ENCODE results near the gene C9orf72. TPM values are rescaled to one million over a fixed set of nuclear protein-coding genes. Genes with fewer than 3 reads are reported as not detected.

C9orf72 gene
- total RNA-seq, 2 donors from 2014 or later = 19.4 to 25.6 TPM

DNA sequence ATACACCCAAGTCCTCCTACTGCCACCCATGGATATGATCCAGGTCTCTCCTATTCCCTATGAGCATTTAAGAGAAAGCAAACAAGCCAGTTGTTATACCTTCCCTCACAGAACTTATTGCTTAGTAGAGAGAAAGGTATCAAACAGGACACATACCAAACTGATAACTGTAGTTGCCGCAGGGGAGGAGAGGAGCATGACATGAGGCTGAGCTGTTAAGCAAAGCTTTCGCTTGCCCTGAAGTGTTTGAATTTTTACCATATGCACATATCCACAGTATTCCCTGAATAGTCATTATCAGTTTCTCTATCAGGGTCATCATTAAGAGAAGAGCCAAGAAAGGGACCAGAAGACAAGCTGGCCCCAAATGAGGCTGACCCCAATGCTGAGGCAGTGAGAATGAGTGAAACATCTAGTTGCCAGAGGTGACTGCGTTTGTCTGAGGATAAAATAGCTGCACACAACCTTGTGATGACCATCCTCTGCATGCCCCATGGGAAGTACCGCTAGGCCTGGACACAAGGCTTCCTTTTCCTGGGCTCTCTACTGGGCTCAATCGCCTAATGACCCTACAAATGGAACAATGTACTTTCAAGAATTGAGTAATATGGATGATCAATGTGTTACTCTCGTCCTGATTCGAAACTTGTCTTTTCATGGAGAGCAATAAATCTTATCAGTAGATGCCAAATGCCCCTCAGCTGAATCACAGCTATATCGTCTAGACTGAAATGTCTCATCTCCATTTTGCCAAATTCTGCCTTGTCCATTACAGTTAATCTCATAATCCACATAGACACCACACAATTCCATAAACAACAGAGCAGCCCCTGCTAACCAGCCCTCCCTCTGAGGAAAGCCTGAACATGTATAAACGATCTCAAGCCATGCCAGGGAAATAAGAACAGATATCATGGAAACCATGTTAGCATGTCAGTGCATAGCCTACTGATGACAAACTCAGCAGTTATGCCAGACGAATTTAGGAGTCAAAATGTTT, 53.5 kb downstream of the C9orf72 start:
- Histone ChIP-seq H3K27ac (no peak overlapping the region), H3K4me3 (no peak overlapping the region), H3K4me1 (ENCODE audit: control insufficient read depth in 1 of 2, low read depth in 2 of 2) (peaks cover 0 to 7% of the 10 kb centered on the region in 2 donors), H3K36me3 (no peaks in the 10 kb centered on the region), H3K9me3 (no peaks in the 10 kb centered on the region), H3K27me3 (replicated peaks; ENCODE audit: insufficient read depth) (no peaks in the 10 kb centered on the region)
- ATAC-seq (ENCODE audit: insufficient number of reproducible peaks, low FRiP score, low read depth) = no peak
- DNase-seq (ENCODE audit: low spot score) = no peak
- TF ChIP-seq, protein P1, sequence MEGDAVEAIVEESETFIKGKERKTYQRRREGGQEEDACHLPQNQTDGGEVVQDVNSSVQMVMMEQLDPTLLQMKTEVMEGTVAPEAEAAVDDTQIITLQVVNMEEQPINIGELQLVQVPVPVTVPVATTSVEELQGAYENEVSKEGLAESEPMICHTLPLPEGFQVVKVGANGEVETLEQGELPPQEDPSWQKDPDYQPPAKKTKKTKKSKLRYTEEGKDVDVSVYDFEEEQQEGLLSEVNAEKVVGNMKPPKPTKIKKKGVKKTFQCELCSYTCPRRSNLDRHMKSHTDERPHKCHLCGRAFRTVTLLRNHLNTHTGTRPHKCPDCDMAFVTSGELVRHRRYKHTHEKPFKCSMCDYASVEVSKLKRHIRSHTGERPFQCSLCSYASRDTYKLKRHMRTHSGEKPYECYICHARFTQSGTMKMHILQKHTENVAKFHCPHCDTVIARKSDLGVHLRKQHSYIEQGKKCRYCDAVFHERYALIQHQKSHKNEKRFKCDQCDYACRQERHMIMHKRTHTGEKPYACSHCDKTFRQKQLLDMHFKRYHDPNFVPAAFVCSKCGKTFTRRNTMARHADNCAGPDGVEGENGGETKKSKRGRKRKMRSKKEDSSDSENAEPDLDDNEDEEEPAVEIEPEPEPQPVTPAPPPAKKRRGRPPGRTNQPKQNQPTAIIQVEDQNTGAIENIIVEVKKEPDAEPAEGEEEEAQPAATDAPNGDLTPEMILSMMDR (IDR thresholded peaks at IDR 0.05) = no peak

DNA sequence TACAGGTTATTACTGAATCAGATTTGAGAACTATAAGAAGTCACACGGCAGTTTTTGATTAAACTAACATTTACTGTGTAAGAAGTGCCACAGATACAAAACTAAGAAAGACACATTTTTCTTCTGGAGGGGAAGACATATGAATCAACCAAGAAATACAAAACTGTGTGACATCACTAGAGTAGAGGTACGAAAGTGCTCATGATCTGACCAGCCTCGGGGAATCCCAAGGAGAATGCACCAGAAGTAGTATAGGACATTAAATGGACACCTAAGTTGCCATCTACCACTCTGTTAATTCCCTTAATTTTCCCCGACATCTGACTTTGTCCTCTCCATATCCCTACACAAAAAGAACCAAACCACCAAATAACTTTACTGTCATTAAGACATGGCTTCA, 54.5 kb downstream of the C9orf72 start:
- TF ChIP-seq, protein P1 (IDR thresholded peaks at IDR 0.05) = no peak
- H3K4me1 ChIP-seq (ENCODE audit: control insufficient read depth in 1 of 2, low read depth in 2 of 2) = peaks cover 0 to 14% of the 10 kb centered on the region in 2 donors
- ATAC-seq (ENCODE audit: insufficient number of reproducible peaks, low FRiP score, low read depth) = no peak

DNA sequence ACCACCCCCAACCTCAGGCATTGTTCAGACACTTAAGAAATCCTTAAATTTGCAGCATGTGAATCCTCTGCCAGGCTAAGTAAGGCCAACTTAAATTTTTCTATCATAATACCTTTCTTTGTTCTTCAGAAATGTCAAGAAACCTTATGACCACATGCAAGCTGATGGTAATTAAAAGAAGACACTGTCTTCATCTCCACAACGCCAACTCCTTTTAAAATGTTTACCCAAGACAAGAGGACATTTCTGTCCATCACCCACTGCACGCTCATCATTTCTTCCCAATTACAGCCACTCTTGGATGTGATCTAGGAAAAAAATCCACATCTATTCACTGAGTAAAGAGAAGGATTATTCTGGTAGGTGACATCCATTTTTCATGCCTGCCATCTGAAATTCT, 55.3 kb downstream of the C9orf72 start:
- no peak overlapping the region for H3K4me3 ChIP-seq
- DNase-seq (ENCODE audit: low spot score) (no peak), ATAC-seq (ENCODE audit: insufficient number of reproducible peaks, low FRiP score, low read depth) (no peak)
- H3K27ac ChIP-seq = no peak overlapping the region
- TF ChIP-seq, protein P1 (IDR thresholded peaks at IDR 0.05) = no peak
- H3K27me3 ChIP-seq (replicated peaks; ENCODE audit: insufficient read depth) = no peaks in the 10 kb centered on the region
- no peaks in the 10 kb centered on the region for H3K9me3 ChIP-seq
- H3K36me3 ChIP-seq = no peaks in the 10 kb centered on the region
- peaks cover 0 to 14% of the 10 kb centered on the region in 2 donors for H3K4me1 ChIP-seq (ENCODE audit: control insufficient read depth in 1 of 2, low read depth in 2 of 2)

More for the DNA sequence above, 54.5 kb downstream of the C9orf72 start:
- no peaks in the 10 kb centered on the region for H3K36me3 ChIP-seq
- H3K4me3 ChIP-seq = no peak overlapping the region
- DNase-seq (ENCODE audit: low spot score) = no peak
- H3K27ac ChIP-seq = no peak overlapping the region
- no peaks in the 10 kb centered on the region for H3K9me3 ChIP-seq
- H3K27me3 ChIP-seq (replicated peaks; ENCODE audit: insufficient read depth) = no peaks in the 10 kb centered on the region

DNA sequence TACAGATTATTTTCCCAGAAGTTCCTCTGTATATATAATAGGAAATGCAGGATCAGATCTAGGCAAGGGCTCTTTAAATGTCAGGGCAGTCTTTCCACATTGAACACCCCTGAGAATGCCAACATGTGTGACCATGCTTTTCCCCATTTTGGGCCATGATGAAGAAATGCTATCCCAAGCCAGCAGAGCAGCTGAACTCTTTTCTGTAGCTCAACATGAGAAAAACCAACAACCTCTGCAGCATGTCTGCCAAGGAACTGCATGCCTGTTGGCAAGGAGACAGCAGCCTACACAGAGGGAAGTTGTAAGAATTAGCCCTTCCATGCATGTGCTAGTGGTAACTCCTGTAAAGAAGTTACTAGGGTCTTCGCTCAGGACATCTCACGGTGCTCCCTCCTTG, 58.7 kb downstream of the C9orf72 start:
- H3K4me1 ChIP-seq (ENCODE audit: control insufficient read depth in 1 of 2, low read depth in 2 of 2) = peaks cover 0 to 14% of the 10 kb centered on the region in 2 donors
- H3K27ac ChIP-seq = no peak overlapping the region
- H3K9me3 ChIP-seq = no peaks in the 10 kb centered on the region
- no peaks in the 10 kb centered on the region for H3K27me3 ChIP-seq (replicated peaks; ENCODE audit: insufficient read depth)
- H3K36me3 ChIP-seq = no peaks in the 10 kb centered on the region
- TF ChIP-seq, protein P1 (IDR thresholded peaks at IDR 0.05) = no peak
- no peak for DNase-seq (ENCODE audit: low spot score)
- ATAC-seq (ENCODE audit: insufficient number of reproducible peaks, low FRiP score, low read depth) = no peak
- no peak overlapping the region for H3K4me3 ChIP-seq

DNA sequence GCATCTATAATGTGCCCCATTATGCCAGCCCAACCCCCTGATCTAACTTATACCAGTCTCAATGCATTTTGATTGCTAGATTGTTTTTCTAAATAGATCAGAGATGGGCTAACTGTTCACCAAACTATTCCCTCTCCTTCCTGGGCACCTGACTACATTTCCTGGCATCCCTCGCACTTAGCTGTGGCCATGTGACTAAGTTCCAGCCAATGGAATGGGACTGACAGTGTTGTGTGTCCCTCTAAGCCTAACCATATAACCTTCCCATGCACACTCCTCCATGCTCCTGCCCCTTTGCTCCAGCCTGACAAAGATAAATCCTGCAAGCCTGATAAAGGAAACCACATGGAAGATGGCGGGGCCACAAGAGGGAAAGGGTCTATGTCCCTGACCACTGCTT, 61.5 kb downstream of the C9orf72 start:
- DNase-seq (ENCODE audit: low spot score) (no peak), ATAC-seq (ENCODE audit: insufficient number of reproducible peaks, low FRiP score, low read depth) (no peak)
- no peak overlapping the region for H3K27ac ChIP-seq
- no peaks in the 10 kb centered on the region for H3K9me3 ChIP-seq
- H3K4me3 ChIP-seq = no peak overlapping the region
- H3K36me3 ChIP-seq = no peaks in the 10 kb centered on the region
- no peaks in the 10 kb centered on the region for H3K27me3 ChIP-seq (replicated peaks; ENCODE audit: insufficient read depth)
- TF ChIP-seq, protein P1 (IDR thresholded peaks at IDR 0.05) = no peak
- peaks cover 0 to 11% of the 10 kb centered on the region in 2 donors for H3K4me1 ChIP-seq (ENCODE audit: control insufficient read depth in 1 of 2, low read depth in 2 of 2)

Measured in thoracic aorta (tissue), 2 donors.